Thyroid gland (tissue), 4 donors: ENCODE results near the gene OR52E8. TPM values are rescaled to one million over a fixed set of nuclear protein-coding genes. Genes with fewer than 3 reads are reported as not detected.

Experiments
- DNase-seq, 2 donors: peaks; one replicate each; pipeline ENCODE4 v3.0.0-alpha.2; 2019
- H3K27ac ChIP-seq, 3 donors: fragments of 200-600 bp; sonication (generic); 1 replicate in 2 of 3; 2 replicates in 1 of 3; pipeline ENCODE4 v1.5.1; 2016 to 2019; ENCODE audit warnings: mild to moderate bottlenecking in 1 of 3, moderate library complexity in 1 of 3
- H3K27me3 ChIP-seq: fragments of 200-600 bp; sonication (generic); one replicate; pipeline ENCODE4 v1.5.1; 2019
- H3K36me3 ChIP-seq, 2 donors: fragments of 200-600 bp; sonication (generic); one replicate each; pipeline ENCODE4 v1.5.1; 2016 to 2019
- H3K4me1 ChIP-seq, 2 donors: fragments of 200-600 bp; sonication (generic); one replicate each; pipeline ENCODE4 v1.5.1; 2017 to 2019
- H3K4me3 ChIP-seq, 3 donors: fragments of 200-600 bp; sonication (generic); replicated peaks in 1 of 3; 1 replicate in 2 of 3; 2 replicates in 1 of 3; pipeline ENCODE4 v1.5.1; 2016; ENCODE audit warnings: mild to moderate bottlenecking in 1 of 3
- H3K9me3 ChIP-seq: fragments of 200-600 bp; sonication (generic); one replicate; pipeline ENCODE4 v1.5.1; 2017
- CTCF ChIP-seq, 6 experiments: fragments of 200-600 bp in 3 of 6; fragments of 450-650 bp in 3 of 6; sonication (generic) in 3 of 6; IDR thresholded peaks; one replicate each; pipeline ENCODE4 v1.5.1; 2016 to 2019; ENCODE audit warnings: antibody characterized with exemption in 6 of 6, mild to moderate bottlenecking in 2 of 6, inconsistent platforms in 1 of 6, moderate library complexity in 1 of 6
- POLR2A ChIP-seq, 2 donors: fragments of 450-650 bp; IDR thresholded peaks; one replicate each; pipeline ENCODE4 v1.6.1; 2017; ENCODE audit warnings: antibody characterized with exemption in 2 of 2, mild to moderate bottlenecking in 2 of 2, moderate library complexity in 1 of 2
- WGBS, 2 donors: methylation state at CpG; one replicate each; pipeline ENCODE4 v1.1.5; 2017; 5-methylcytosine and 5-hydroxymethylcytosine counted together
- intact Hi-C: fragments of 100-400 bp; cut with DNase I; formaldehyde crosslinking; loops from one replicate; pipeline ENCODE4 v1.15.1; 2023
- total RNA-seq, 4 donors: library from RNA; depleted of rRNA; stranded (reverse); fragments of >200 nt; gene quantifications; one replicate each; pipeline ENCODE4 v1.2.3, GENCODE V29; 2016

Gene OR52E8
- not detected for total RNA-seq

DNA sequence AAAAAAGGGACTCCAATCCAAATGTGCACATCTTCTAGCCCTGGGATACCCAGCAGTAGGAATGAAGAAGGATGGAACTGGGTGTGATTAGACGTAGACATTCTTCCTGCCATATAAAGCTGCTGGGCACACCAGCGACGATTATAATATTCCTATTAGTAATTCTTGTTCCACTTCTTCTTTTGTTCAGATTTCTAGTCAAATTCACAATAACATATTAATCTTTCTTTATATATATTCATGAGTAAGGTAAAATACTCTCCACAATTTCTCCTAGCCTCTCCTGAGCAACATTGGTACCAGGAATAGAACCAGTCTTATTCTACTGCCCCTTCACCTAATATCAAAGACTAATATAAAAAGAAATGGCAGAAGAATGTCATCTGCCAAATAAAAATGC, at the start of gene OR52E8:
Gene OR52E8 (minus strand): TSS at position 101 of the 400 bp plus-strand sequence. CDS start 0 bp downstream, at position 101.
- WGBS, 2 donors = 94 to 97% methylated on average over 3 of the region's 3 CpGs
- intact Hi-C loops = no loop called here

GRCh38 chr11:5899534-5899933, 42.0 kb upstream of the OR52E8 start:
- TF ChIP-seq POLR2A (IDR thresholded peaks at IDR 0.05) = no peak
- TF ChIP-seq CTCF (IDR thresholded peaks at IDR 0.05) = no peak
- Histone ChIP-seq H3K27me3 (no peaks in the 10 kb centered on the region), H3K4me1 (no peaks in the 10 kb centered on the region), H3K27ac (no peak overlapping the region), H3K9me3 (no peaks in the 10 kb centered on the region), H3K36me3 (no peaks in the 10 kb centered on the region), H3K4me3 (no peak overlapping the region)
- DNase-seq = no peak
- intact Hi-C loops = no loop called here
- WGBS, 2 donors = 84 to 90% methylated on average over 2 of the region's 2 CpGs

More for the DNA sequence above, at the start of gene OR52E8:
- Histone ChIP-seq H3K36me3 (no peaks in the 10 kb centered on the region), H3K9me3 (no peaks in the 10 kb centered on the region), H3K27ac (no peak within 1 kb of the TSS), H3K27me3 (no peaks in the 10 kb centered on the region), H3K4me1 (no peaks in the 10 kb centered on the region), H3K4me3 (no peak within 1 kb of the TSS)
- no peak for TF ChIP-seq CTCF (IDR thresholded peaks at IDR 0.05)
- no peak for TF ChIP-seq POLR2A (IDR thresholded peaks at IDR 0.05)
- DNase-seq = no peak

GRCh38 chr11:5892908-5893307, 35.4 kb upstream of the OR52E8 start, which contains the start of gene OR52E5:
TSS of gene OR52E5 (plus strand) at chr11:5893208. CDS start at chr11:5900777, 7,569 bp downstream.
- Histone ChIP-seq H3K27me3 (no peaks in the 10 kb centered on the region), H3K36me3 (no peaks in the 10 kb centered on the region), H3K9me3 (no peaks in the 10 kb centered on the region), H3K4me3 (no peak within 1 kb of the TSS), H3K27ac (no peak within 1 kb of the TSS), H3K4me1 (no peaks in the 10 kb centered on the region)
- DNase-seq = no peak
- 82 to 89% methylated on average over 3 of the region's 3 CpGs for WGBS, 2 donors
- intact Hi-C loops = no loop called here
- TF ChIP-seq CTCF (IDR thresholded peaks at IDR 0.05) = no peak
- TF ChIP-seq POLR2A (IDR thresholded peaks at IDR 0.05) = no peak

DNA sequence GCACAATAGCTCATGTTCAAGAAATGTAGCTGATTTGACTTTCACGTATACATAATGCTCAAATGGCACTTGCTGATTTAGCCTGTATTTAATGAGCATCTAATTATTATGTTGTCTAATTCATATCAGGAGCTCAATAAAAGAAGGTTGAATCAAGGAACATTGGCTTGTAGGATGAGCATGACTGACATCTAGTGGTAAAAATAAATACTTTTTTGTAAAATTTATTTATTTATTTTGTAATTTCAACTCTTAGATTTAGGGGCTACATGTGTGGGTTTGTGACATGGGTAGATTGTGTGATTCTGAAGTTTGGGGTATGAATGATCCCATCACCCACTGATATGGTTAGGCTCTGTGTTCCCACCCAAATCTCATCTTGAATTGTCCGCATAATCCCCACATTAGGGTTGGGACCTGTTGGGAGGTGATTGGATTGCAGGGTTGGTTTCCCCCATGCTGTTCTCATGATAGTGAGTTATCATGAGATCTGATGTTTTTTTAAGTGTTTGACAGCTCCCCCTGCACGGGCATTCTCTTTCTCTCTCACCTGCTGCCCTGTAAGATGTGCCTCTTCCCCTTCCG, 33.8 kb upstream of the OR52E8 start:
- Histone ChIP-seq H3K4me3 (no peak overlapping the region), H3K4me1 (no peaks in the 10 kb centered on the region), H3K27me3 (no peaks in the 10 kb centered on the region), H3K9me3 (no peaks in the 10 kb centered on the region), H3K36me3 (no peaks in the 10 kb centered on the region), H3K27ac (no peak overlapping the region)
- TF ChIP-seq POLR2A (IDR thresholded peaks at IDR 0.05) (no peak), CTCF (IDR thresholded peaks at IDR 0.05) (peak in 4 of 6 experiments; percentile 14 to 54 (median 26))
- no peak for DNase-seq
- WGBS, 2 donors = 62 to 63% methylated on average over 4 of the region's 4 CpGs
- intact Hi-C loops = no loop called here

DNA sequence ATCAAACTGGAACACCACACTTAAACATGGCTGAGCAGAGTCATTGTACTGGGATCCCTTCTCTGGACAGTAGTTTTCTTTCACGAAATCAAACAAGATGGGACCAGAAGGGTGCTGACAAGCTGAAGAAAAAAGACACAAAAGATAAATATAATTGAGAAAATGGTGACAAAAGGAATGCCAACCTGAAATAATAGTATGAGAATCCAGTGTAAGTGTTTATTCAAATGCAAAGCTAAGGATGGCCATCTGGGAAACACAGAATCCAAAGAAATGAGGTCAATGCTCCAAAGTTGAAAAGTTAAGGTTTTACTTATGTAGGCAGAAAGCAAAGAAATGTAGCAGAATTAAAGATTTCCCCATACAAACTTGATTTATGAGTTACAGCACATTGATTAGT, 30.2 kb upstream of the OR52E8 start:
- TF ChIP-seq POLR2A (IDR thresholded peaks at IDR 0.05) (no peak), CTCF (IDR thresholded peaks at IDR 0.05) (no peak)
- H3K4me1 ChIP-seq = no peaks in the 10 kb centered on the region
- no peaks in the 10 kb centered on the region for H3K27me3 ChIP-seq
- H3K4me3 ChIP-seq = no peak overlapping the region
- DNase-seq = no peak
- H3K9me3 ChIP-seq = no peaks in the 10 kb centered on the region
- intact Hi-C loops = no loop called here
- no peak overlapping the region for H3K27ac ChIP-seq
- H3K36me3 ChIP-seq = no peaks in the 10 kb centered on the region
- WGBS, 2 donors = 80 to 81% methylated on average over 1 of the region's 1 CpG
